Vagina (tissue), 2 donors: ENCODE measurements around the gene SLC44A3. TPM values are rescaled to one million over a fixed set of nuclear protein-coding genes. Genes with fewer than 3 reads are reported as not detected.
A peak's percentile ranks its signal among the peaks of the same experiment; 100 is the strongest.

Source experiments
- DNase-seq, 2 donors: peaks; one replicate each; pipeline ENCODE4 v3.0.0-alpha.2; 2017; ENCODE audit errors: extremely low spot score in 2 of 2
- H3K27ac ChIP-seq: fragments of 200-600 bp; sonication (generic); one replicate; pipeline ENCODE4 v1.5.1; 2019
- H3K27me3 ChIP-seq: fragments of 200-600 bp; sonication (generic); one replicate; pipeline ENCODE4 v1.5.1; 2019
- H3K36me3 ChIP-seq, 2 donors: fragments of 200-600 bp; sonication (generic); one replicate each; pipeline ENCODE4 v1.5.1; 2017 to 2019
- H3K4me1 ChIP-seq: fragments of 200-600 bp; sonication (generic); one replicate; pipeline ENCODE4 v1.5.1; 2019
- H3K4me3 ChIP-seq, 2 donors: fragments of 200-600 bp; sonication (generic); 1 replicate in 1 of 2; 2 replicates in 1 of 2; pipeline ENCODE4 v1.5.1; 2016 to 2019
- H3K9me3 ChIP-seq: fragments of 200-600 bp; sonication (generic); one replicate; pipeline ENCODE4 v1.5.1; 2019
- POLR2A ChIP-seq, 2 donors: fragments of 450-650 bp; IDR thresholded peaks; one replicate each; pipeline ENCODE4 v1.6.1; 2017; ENCODE audit warnings: antibody characterized with exemption in 2 of 2, mild to moderate bottlenecking in 2 of 2, moderate library complexity in 2 of 2
- POLR2AphosphoS5 ChIP-seq, 2 donors: sonication (generic); formaldehyde crosslinking; IDR thresholded peaks; one replicate each; pipeline ENCODE4 v1.9.0; 2017; ENCODE audit warnings: antibody characterized with exemption in 2 of 2, mild to moderate bottlenecking in 2 of 2, low read depth in 1 of 2; ENCODE audit not compliant: insufficient read depth in 1 of 2
- intact Hi-C: fragments of 100-400 bp; cut with DNase I; formaldehyde crosslinking; loops from one replicate; pipeline ENCODE4 v1.15.1; 2023
- total RNA-seq: library from RNA; depleted of rRNA; stranded (reverse); fragments of >200 nt; gene quantifications from one replicate; pipeline ENCODE4 v1.2.3, GENCODE V29; 2016
- TF ChIP-seq, protein P1 (sequence below), 3 experiments: fragments of 450-650 bp in 2 of 3; fragments of 200-600 bp in 1 of 3; sonication (generic) in 1 of 3; IDR thresholded peaks; one replicate each; pipeline ENCODE4 v1.5.1; 2017 to 2019; ENCODE audit warnings: antibody characterized with exemption in 3 of 3, mild to moderate bottlenecking in 2 of 3, moderate library complexity in 2 of 3

The SLC44A3 gene, protein sequence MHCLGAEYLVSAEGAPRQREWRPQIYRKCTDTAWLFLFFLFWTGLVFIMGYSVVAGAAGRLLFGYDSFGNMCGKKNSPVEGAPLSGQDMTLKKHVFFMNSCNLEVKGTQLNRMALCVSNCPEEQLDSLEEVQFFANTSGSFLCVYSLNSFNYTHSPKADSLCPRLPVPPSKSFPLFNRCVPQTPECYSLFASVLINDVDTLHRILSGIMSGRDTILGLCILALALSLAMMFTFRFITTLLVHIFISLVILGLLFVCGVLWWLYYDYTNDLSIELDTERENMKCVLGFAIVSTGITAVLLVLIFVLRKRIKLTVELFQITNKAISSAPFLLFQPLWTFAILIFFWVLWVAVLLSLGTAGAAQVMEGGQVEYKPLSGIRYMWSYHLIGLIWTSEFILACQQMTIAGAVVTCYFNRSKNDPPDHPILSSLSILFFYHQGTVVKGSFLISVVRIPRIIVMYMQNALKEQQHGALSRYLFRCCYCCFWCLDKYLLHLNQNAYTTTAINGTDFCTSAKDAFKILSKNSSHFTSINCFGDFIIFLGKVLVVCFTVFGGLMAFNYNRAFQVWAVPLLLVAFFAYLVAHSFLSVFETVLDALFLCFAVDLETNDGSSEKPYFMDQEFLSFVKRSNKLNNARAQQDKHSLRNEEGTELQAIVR
- total RNA-seq = 6.6 TPM

DNA sequence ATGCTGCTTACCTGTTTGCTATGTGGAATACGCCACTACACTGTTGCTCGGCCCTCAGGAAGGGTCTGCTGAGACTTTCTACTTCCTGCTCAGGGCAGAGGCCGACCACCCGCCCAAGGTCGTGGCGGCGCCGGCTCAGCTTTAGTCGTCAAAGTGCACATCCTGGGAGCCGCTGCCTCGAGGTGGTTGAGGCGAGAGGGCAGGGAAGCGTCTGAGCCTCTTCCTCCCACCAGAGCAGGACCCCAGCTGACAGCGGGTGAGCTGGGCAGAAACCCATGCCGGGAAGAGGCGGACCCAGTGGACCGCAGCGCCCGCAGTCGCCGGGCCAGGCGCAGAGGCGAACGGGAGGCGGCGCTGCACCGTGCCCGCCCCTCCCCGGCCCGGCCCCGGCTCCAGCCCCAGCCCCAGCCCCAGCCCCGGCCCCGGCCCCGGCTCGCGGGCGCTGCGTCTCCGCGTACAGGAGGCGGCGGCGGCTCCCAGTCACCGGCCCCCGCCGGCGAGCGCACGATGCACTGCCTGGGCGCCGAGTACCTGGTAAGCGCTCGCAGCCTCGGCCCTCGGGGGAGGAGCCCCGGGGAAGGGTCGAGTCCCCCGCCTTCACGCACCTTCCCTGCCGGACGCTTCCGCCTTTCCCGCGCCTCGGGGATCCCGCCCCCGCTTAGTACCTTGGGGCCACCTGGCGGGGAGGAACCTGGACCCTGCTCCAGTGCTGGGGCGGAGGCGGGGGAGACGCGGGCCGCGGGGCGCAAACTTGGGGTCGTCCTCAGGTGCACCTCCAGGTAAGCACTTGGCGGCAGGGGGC lies at the start of gene SLC44A3:
SLC44A3 (plus strand) TSS at position 413 of the 802 bp plus-strand sequence; CDS start at position 508, 95 bp downstream.
- H3K4me1 ChIP-seq = peaks cover 21% of the 10 kb centered on the region
- peak within 1 kb of the TSS; percentile 61 to 70 for H3K4me3 ChIP-seq
- TF ChIP-seq POLR2AphosphoS5 (IDR thresholded peaks at IDR 0.05; ENCODE audit: insufficient read depth in 1 of 2, low read depth in 1 of 2) = peak in 1 of 2 donors; percentile 26
- TF ChIP-seq, protein P1, sequence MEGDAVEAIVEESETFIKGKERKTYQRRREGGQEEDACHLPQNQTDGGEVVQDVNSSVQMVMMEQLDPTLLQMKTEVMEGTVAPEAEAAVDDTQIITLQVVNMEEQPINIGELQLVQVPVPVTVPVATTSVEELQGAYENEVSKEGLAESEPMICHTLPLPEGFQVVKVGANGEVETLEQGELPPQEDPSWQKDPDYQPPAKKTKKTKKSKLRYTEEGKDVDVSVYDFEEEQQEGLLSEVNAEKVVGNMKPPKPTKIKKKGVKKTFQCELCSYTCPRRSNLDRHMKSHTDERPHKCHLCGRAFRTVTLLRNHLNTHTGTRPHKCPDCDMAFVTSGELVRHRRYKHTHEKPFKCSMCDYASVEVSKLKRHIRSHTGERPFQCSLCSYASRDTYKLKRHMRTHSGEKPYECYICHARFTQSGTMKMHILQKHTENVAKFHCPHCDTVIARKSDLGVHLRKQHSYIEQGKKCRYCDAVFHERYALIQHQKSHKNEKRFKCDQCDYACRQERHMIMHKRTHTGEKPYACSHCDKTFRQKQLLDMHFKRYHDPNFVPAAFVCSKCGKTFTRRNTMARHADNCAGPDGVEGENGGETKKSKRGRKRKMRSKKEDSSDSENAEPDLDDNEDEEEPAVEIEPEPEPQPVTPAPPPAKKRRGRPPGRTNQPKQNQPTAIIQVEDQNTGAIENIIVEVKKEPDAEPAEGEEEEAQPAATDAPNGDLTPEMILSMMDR (IDR thresholded peaks at IDR 0.05) = no peak
- H3K9me3 ChIP-seq = no peaks in the 10 kb centered on the region
- no peak for DNase-seq
- H3K27ac ChIP-seq = peak within 1 kb of the TSS; percentile 45
- intact Hi-C loops = no loop called here
- no peaks in the 10 kb centered on the region for H3K36me3 ChIP-seq
- no peaks in the 10 kb centered on the region for H3K27me3 ChIP-seq

DNA sequence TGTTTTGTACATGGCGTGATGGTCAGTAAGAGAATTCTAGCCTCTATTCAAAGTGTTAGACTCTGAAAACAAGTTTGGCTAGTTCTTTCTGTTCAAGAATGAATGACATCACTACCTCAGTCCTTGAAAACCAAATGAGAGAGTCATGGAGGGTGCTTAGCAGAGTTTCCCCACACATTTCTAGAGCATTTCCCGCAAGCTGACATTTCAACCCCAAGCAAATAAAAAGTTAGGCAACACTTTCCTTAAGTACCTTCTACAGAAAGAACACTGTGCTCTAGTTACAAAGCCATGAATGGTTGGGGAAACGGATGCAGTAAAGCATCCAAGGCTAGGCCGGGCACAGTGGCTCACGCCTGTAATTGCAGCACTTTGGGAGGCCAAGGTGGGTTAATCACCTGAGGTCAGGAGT lies 47.9 kb upstream of the SLC44A3 start:
- DNase-seq = no peak
- no peaks in the 10 kb centered on the region for H3K36me3 ChIP-seq
- no peaks in the 10 kb centered on the region for H3K27me3 ChIP-seq
- H3K27ac ChIP-seq = no peak overlapping the region
- intact Hi-C loops = no loop called here
- no peaks in the 10 kb centered on the region for H3K4me1 ChIP-seq
- TF ChIP-seq, protein P1 (IDR thresholded peaks at IDR 0.05) = no peak
- TF ChIP-seq POLR2A (IDR thresholded peaks at IDR 0.05) (no peak), POLR2AphosphoS5 (IDR thresholded peaks at IDR 0.05; ENCODE audit: insufficient read depth in 1 of 2, low read depth in 1 of 2) (no peak)
- no peak overlapping the region for H3K4me3 ChIP-seq
- H3K9me3 ChIP-seq = no peaks in the 10 kb centered on the region

DNA sequence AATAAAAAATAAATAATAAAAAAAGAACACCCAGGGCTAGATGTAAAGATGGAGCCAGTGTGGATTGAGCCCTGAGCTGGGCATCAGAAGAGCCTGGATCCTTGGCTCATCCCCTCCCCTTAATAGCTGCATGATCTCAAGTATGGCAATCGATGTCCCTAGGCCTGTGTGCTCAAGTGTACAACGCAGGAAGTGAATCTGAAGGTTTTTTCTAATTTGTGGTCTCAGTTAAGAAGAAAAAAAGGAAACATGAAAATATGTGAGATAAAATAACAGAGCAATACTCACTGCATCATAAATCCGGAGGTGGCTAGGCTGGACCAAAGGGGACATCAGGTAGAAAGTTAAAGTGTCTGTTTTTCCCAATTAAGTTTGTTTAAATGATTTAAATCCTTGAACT lies 47.3 kb upstream of the SLC44A3 start:
- TF ChIP-seq, protein P1 (IDR thresholded peaks at IDR 0.05) = no peak
- no peak for TF ChIP-seq POLR2A (IDR thresholded peaks at IDR 0.05)
- TF ChIP-seq POLR2AphosphoS5 (IDR thresholded peaks at IDR 0.05; ENCODE audit: insufficient read depth in 1 of 2, low read depth in 1 of 2) = no peak
- H3K36me3 ChIP-seq = no peaks in the 10 kb centered on the region
- H3K4me1 ChIP-seq = no peaks in the 10 kb centered on the region
- H3K4me3 ChIP-seq = no peak overlapping the region
- no peak for DNase-seq
- H3K27ac ChIP-seq = no peak overlapping the region
- no peaks in the 10 kb centered on the region for H3K27me3 ChIP-seq
- H3K9me3 ChIP-seq = no peaks in the 10 kb centered on the region
- intact Hi-C loops = no loop called here

DNA sequence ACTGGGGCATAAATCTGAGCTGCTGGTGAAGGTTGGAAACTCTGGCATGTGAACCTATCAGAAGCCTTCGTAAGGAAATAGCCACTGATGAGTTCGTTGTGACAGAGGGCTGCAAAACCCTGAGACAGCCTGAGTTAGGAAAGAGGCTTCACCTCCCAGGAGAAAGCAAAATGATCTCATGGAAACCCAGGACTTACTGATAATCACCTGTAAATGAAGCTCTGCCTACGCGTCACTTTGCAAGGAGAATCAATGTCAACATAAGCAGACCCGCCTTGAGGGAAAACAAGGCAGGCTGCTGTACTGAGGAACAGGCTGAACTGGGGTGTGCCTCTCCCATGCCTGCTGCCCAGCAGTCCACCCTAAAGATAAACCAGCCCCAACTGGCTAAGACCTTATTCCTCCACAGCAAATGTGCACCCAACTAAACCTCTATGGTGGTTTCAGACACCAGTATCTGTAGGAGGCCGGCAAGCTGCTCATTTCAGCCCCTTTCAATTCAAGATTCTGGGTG lies 46.8 kb upstream of the SLC44A3 start:
- intact Hi-C loops = no loop called here
- no peak overlapping the region for H3K27ac ChIP-seq
- no peaks in the 10 kb centered on the region for H3K4me1 ChIP-seq
- H3K36me3 ChIP-seq = no peaks in the 10 kb centered on the region
- no peak overlapping the region for H3K4me3 ChIP-seq
- TF ChIP-seq, protein P1 (IDR thresholded peaks at IDR 0.05) = no peak
- TF ChIP-seq POLR2A (IDR thresholded peaks at IDR 0.05) = no peak
- no peak for TF ChIP-seq POLR2AphosphoS5 (IDR thresholded peaks at IDR 0.05; ENCODE audit: insufficient read depth in 1 of 2, low read depth in 1 of 2)
- H3K27me3 ChIP-seq = no peaks in the 10 kb centered on the region
- no peaks in the 10 kb centered on the region for H3K9me3 ChIP-seq
- DNase-seq = no peak
